OCI-LY7 (cell line): ENCODE measurements around the gene NFYC. TPM values are rescaled to one million over a fixed set of nuclear protein-coding genes. Genes with fewer than 3 reads are reported as not detected.

Experiments used
- BruUV-seq: library from RNA; stranded (reverse); fragments of 400-500 nt; replicated peaks from 2 replicates; lab custom pipeline; 2021; lab: Mats Ljungman, UMichigan
- CTCF ChIA-PET: fragments of 300-600 bp; sonication (Branson Sonifier 250); formaldehyde crosslinking; loops from one replicate; lab custom pipeline; 2022; ENCODE audit warnings: antibody characterized with exemption; ENCODE audit not compliant: unreplicated experiment; lab: Charles Lee
- POLR2A ChIA-PET: fragments of 300-600 bp; sonication (Branson Sonifier 250); formaldehyde crosslinking; loops from one replicate; lab custom pipeline; 2022; ENCODE audit warnings: antibody characterized with exemption; lab: Charles Lee
- DNase-seq: peaks from one replicate; pipeline ENCODE4 v3.0.0-alpha.2; 2015; ENCODE audit warnings: low spot score
- H2AFZ ChIP-seq: fragments of 200-600 bp; sonication (generic), shearing (Covaris generic); 2 replicates; pipeline ENCODE4 v1.6.1; 2014; ENCODE audit warnings: mild to moderate bottlenecking, antibody characterized with exemption, low read length, moderate library complexity
- H3K27ac ChIP-seq: fragments of 200-600 bp; sonication (generic); 2 replicates; pipeline ENCODE4 v1.5.1; 2014; ENCODE audit warnings: mixed run types, low read depth, mild to moderate bottlenecking, moderate library complexity, low read length, inconsistent platforms; ENCODE audit not compliant: poor library complexity, severe bottlenecking
- H3K36me3 ChIP-seq: fragments of 200-600 bp; sonication (generic); 2 replicates; pipeline ENCODE4 v1.6.1; 2014; ENCODE audit warnings: mild to moderate bottlenecking, antibody characterized with exemption, low read length, moderate library complexity, mixed read lengths; ENCODE audit not compliant: insufficient read depth
- H3K4me1 ChIP-seq: fragments of 200-600 bp; sonication (generic); 2 replicates; pipeline ENCODE4 v1.5.1; 2014; ENCODE audit warnings: mild to moderate bottlenecking, low read length; ENCODE audit not compliant: insufficient read depth, poor library complexity, severe bottlenecking
- H3K4me2 ChIP-seq: fragments of 200-600 bp; sonication (generic); 2 replicates; pipeline ENCODE4 v1.6.1; 2014; ENCODE audit warnings: mild to moderate bottlenecking, low read length
- H3K4me3 ChIP-seq: fragments of 200-600 bp; sonication (generic); 2 replicates; pipeline ENCODE4 v1.5.1; 2014; ENCODE audit warnings: mild to moderate bottlenecking, low read depth, low read length; ENCODE audit not compliant: poor library complexity, severe bottlenecking
- H3K79me2 ChIP-seq: fragments of 200-600 bp; sonication (generic); 2 replicates; pipeline ENCODE4 v1.6.1; 2016; ENCODE audit warnings: low read depth, mild to moderate bottlenecking, low read length, moderate library complexity, mixed read lengths; ENCODE audit not compliant: insufficient read depth
- H3K9me2 ChIP-seq: fragments of 200-600 bp; sonication (generic); 2 replicates; pipeline ENCODE4 v1.6.1; 2016; ENCODE audit warnings: mild to moderate bottlenecking, low read length, mixed read lengths; ENCODE audit not compliant: insufficient read depth
- H3K9me3 ChIP-seq: fragments of 200-600 bp; sonication (generic); 2 replicates; pipeline ENCODE4 v1.6.1; 2014; ENCODE audit warnings: mild to moderate bottlenecking, mixed run types, low read length, mixed read lengths
- H4K20me1 ChIP-seq: fragments of 200-600 bp; sonication (generic); 2 replicates; pipeline ENCODE4 v1.6.1; 2014; ENCODE audit warnings: mild to moderate bottlenecking, antibody characterized with exemption, low read length, moderate library complexity, mixed read lengths; ENCODE audit not compliant: insufficient read depth
- EZH2phosphoT487 ChIP-seq: fragments of 200-600 bp; sonication (generic); IDR thresholded peaks from 2 replicates; pipeline ENCODE4 v1.6.1; 2018; ENCODE audit warnings: low read depth, borderline replicate concordance, mild to moderate bottlenecking, mixed run types, antibody characterized with exemption, low read length, moderate library complexity, mixed read lengths
- intact Hi-C: fragments of 100-400 bp; cut with micrococcal nuclease; formaldehyde crosslinking; loops from one replicate; pipeline ENCODE4 v1.10.0; 2022; ENCODE audit not compliant: unreplicated experiment
- total RNA-seq, 2 experiments: library from RNA; depleted of rRNA in 1 of 2; stranded (reverse); fragments of >200 nt in 1 of 2; shearing (Covaris generic) in 1 of 2; gene quantifications; 2 replicates each; pipeline ENCODE4 v1.2.3, GENCODE V29; 2014 to 2022
- TF ChIP-seq, protein P1 (sequence below): fragments of 200-600 bp; sonication (generic); conservative IDR thresholded peaks from 2 replicates; pipeline ENCODE4 v1.5.1; 2014; ENCODE audit warnings: mild to moderate bottlenecking, antibody characterized with exemption, low read length, moderate library complexity, mixed read lengths

Gene NFYC
- total RNA-seq, 2 experiments from 2014 or later: 39.1 to 71.0 TPM

DNA sequence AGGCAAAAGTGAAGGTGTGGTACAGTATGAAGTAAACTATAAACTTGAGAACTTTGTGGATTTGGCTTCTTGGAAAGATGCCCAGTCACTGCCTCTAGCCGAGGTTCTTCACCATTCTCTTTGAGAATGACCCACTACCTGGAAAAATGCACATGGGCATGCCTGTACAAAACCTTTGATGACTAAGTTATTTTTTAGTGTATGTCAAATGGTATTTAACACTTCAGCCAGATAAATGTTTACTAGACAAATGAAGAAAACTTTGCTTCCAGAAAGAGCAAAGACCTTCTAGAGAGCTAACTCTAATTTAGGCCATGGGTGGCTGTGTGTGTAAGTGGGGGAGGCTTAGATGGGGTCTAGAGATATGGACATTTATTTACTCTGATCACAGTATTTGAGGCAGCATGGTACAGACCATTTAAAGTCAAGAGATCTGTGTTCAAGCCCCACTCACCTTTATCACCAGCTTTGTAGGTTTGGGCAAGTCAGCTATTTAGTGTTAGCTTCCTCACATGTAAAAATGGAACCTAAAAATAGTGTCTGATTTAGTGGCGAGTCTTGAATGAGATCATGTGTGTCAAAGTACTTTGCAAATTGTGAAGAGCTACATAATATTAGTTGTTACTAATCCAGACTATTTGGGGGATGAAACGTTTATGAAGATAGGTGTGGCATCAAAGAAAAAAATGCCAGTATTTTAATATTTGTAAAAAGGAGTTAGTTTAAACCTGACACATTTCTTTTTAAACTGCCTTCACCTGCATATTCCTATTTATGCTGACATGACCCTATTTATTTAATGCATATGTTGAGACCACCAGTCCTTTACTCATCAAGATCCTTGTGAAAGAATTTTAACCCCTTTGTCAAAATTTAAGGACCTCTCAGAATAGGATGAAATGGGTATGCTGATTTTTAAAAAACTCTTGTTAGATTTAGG is 20.2 kb downstream of the NFYC start:
- H2AFZ ChIP-seq: no peak overlapping the region
- peak; percentile 45 for DNase-seq
- intact Hi-C loops: loop anchor here (2.0 to 5.0 kb wide), 2 partner anchors 19 to 179 kb away; partner anchors contain the start of gene ZNF684

DNA sequence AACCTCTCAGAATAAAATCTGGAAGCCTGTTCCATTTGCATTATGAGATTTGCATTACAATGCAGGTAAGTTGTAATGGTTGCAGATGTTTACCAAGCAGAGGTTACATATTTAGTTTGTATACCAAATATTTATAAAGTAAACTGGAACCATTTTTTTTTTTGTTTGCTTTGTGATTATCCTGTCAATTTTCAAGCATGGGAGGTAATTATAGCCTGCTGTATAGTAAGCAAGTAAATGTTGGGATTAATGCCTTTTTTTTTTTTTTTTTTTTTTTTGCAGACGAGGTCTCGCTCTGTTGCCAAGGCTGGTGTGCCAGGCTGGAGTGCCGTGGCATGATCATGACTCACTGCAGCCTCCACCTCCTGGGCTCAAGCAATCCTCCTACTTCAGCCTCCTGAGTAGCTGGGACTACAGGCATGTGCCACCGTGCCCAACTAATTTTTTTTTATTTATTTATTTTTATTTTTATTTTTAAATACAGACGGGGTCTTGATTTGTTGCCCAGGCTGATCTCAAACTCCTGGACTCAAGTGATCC is 21.0 kb downstream of the NFYC start:
- Histone ChIP-seq H3K4me3 (peak overlapping the region; percentile 78), H3K4me2 (peak overlapping the region; percentile 90)
- POLR2A ChIA-PET: interaction anchor here (0.7 to 15.4 kb wide), 7 partner anchors 10 to 322 kb away, joined by 3 to 168 read pairs (median 4); partner anchors contain the start of gene NFYC

More for the DNA sequence above, 20.2 kb downstream of the NFYC start:
- H3K4me2 ChIP-seq: peak overlapping the region; percentile 90
- POLR2A ChIA-PET: interaction anchor here (0.6 to 15.4 kb wide), 5 partner anchors 10 to 146 kb away, joined by 3 to 168 read pairs (median 5); partner anchors contain the start of gene NFYC
- H4K20me1 ChIP-seq: peaks cover 4% of the 10 kb centered on the region; the same call in 1 of the 2 replicates
- BruUV-seq: no TSS peak
- peaks cover 24% of the 10 kb centered on the region for H3K36me3 ChIP-seq
- peaks cover 50% of the 10 kb centered on the region for H3K4me1 ChIP-seq
- H3K9me2 ChIP-seq: no peaks in the 10 kb centered on the region
- H3K4me3 ChIP-seq: peak overlapping the region; percentile 78
- peak overlapping the region; percentile 86 for H3K27ac ChIP-seq
- TF ChIP-seq, protein P1, sequence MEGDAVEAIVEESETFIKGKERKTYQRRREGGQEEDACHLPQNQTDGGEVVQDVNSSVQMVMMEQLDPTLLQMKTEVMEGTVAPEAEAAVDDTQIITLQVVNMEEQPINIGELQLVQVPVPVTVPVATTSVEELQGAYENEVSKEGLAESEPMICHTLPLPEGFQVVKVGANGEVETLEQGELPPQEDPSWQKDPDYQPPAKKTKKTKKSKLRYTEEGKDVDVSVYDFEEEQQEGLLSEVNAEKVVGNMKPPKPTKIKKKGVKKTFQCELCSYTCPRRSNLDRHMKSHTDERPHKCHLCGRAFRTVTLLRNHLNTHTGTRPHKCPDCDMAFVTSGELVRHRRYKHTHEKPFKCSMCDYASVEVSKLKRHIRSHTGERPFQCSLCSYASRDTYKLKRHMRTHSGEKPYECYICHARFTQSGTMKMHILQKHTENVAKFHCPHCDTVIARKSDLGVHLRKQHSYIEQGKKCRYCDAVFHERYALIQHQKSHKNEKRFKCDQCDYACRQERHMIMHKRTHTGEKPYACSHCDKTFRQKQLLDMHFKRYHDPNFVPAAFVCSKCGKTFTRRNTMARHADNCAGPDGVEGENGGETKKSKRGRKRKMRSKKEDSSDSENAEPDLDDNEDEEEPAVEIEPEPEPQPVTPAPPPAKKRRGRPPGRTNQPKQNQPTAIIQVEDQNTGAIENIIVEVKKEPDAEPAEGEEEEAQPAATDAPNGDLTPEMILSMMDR: no peak
- TF ChIP-seq EZH2phosphoT487: no peak
- H3K79me2 ChIP-seq: peaks cover 95% of the 10 kb centered on the region
- CTCF ChIA-PET: no interaction called here
- H3K9me3 ChIP-seq: no peaks in the 10 kb centered on the region

More for the DNA sequence above, 21.0 kb downstream of the NFYC start:
- Histone ChIP-seq H2AFZ (no peak overlapping the region), H3K79me2 (peaks cover 95% of the 10 kb centered on the region), H3K4me1 (peaks cover 47% of the 10 kb centered on the region), H3K27ac (peak overlapping the region; percentile 86), H3K36me3 (peaks cover 24% of the 10 kb centered on the region), H3K9me3 (no peaks in the 10 kb centered on the region), H3K9me2 (no peaks in the 10 kb centered on the region), H4K20me1 (peaks cover 4% of the 10 kb centered on the region; the same call in 1 of the 2 replicates)
- CTCF ChIA-PET: no interaction called here
- BruUV-seq: no TSS peak
- intact Hi-C loops: loop anchor here (2.0 to 5.0 kb wide), 2 partner anchors 20 to 180 kb away; partner anchors contain the start of gene ZNF684
- TF ChIP-seq, protein P1: no peak
- no peak for TF ChIP-seq EZH2phosphoT487
- DNase-seq: no peak
